Measurements from ENCODE around the gene DOK7.

DOK7 gene

DNA sequence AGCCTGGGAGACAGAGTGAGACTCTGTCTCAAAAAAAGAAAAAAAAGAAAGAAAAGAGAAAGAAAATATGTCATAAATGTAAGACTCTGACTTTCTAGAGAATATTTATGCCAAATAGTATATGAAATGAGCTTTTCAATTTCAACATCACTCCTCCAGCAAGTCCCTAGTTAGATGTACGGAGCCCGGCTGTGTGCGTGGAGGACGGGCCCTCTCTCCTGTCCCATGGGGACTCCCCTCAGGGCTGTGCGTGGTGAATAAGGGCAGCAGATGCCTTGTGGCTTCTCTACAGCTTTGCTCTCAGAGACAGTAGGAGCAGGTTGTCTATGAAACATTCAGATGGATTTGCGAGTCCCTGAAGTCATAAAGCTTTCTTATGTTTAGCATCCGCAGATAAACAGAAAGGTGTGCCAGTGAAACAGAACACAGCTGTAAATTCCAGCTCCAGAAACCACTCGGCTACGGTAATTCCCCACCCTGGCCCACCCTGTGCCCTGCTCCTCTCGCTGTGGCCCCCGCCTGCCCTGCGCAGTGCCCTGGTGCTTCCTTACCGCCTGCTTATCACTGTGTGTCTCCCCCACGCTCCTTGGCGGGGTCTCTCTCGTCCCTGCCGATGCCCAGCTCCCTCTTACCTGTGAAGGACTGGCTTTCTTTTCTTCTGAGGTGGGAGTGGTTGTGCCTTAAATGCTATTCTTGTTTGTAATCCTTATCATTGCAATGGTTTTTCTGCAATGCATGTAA lies 35.2 kb upstream of the DOK7 start:
- DNase-seq = no peak

DNA sequence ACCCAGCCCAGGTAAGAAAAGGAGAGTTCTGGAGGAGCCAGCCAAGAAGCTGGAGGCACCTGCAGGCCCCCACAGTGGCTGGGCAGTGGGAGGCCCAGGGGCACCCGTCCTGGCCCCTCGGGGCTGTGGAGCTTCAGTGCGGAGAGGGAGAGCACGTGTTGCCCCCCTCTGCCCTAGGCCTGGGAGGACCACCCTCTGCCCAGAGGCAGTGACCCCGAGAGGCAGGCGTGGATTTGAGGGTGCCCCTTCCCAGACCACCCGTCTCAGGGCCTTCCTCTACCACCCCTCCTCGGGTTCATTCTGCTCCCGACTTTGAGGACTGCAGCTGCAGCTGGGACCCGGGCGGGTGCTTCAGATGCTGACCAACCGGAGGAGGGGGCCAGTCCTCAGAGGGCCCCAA lies 33.5 kb upstream of the DOK7 start:
- DNase-seq = no peak

DNA sequence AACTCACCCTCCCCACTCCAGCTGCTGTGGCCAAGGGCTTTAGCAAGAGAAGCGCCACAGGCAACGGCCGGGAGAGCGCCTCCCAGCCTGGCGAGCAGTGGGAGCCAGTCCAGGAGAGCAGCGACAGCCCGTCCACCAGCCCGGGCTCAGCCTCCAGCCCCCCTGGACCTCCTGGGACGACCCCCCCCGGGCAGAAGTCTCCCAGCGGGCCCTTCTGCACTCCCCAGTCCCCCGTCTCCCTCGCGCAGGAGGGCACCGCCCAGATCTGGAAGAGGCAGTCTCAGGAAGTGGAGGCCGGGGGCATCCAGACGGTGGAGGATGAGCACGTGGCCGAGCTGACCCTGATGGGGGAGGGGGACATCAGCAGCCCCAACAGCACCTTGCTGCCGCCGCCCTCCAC lies 32.6 kb upstream of the DOK7 start:
- DNase-seq = no peak

DNA sequence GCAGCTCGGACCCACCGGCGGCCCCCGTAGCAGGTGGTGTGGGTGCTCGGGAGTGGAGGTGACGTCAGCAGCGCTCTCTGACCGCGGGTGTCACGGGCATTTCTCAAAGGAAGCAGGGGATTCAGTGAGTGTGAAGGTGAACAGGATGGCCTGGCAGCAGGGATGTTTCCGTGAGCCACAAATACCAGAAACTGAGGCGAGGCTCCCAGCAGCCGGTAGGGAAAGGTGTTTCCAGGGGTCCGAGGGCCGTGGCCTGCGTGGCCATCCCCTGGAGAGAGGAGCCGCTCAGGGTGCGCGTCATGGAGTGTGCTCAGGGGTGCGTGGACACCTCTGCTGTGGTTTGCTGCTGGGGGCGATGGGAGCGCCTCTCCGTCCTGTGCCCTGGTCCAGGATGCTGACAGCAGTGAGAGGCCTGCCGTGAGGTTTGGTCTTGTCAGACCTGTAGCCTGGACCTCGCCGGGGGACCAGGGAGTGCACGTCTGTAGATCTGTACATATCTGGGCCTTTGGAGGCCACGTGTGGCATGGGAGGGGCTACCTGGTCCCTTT lies 31.6 kb upstream of the DOK7 start:
- no peak for DNase-seq

DNA sequence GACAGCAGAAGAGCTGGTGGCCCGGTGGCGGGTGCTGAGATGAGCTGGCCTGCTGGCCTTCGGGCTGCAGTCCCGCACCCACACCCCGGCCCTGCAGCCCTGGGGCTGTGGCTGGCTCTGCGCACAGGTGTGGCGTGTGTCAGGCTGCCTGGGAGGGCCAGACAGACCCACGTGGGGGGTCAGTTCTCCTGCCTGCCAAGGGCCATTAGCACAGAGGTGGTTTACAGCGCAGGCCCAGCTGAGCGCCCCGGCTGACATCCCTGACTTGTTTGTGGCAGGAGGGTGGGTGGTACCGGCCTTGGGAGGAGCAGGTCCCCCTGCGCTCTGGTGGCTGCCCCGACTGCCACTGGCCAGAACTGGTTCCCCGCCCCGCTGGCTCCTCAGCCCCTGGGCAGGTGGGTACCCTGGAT lies 30.7 kb upstream of the DOK7 start:
- DNase-seq = no peak

DNA sequence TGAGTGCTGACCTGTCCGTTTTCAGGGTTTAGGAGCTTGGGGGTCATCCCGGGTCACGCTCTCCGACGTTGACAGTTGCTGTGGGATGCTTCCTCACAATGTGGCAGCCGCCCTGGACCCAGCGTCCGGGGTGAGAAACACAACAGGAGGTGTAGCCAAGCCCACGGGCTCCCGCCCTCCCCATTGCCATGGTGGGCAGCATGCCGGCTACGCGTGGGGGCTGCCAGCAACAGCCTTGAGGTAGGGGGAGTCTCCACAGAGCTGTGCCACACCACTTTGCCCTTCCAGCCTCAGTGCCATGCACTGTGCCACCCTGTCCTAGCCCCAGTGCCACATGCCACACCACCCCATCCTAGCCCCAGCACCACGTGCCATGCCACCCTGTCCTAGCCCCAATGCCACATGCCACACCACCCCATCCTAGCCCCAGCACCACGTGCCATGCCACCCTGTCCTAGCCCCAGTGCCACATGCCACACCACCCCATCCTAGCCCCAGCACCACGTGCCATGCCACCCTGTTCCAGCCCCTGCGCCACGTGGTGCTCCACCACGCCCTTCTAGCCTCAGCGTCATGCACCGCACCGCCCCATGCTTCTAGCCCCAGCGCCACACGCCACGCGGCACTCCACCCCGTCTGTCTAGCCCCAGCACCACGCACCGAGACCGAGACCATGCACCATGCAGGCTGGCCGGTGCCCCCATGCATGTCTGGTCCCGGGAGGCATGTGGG lies 29.8 kb upstream of the DOK7 start:
- DNase-seq = no peak

DNA sequence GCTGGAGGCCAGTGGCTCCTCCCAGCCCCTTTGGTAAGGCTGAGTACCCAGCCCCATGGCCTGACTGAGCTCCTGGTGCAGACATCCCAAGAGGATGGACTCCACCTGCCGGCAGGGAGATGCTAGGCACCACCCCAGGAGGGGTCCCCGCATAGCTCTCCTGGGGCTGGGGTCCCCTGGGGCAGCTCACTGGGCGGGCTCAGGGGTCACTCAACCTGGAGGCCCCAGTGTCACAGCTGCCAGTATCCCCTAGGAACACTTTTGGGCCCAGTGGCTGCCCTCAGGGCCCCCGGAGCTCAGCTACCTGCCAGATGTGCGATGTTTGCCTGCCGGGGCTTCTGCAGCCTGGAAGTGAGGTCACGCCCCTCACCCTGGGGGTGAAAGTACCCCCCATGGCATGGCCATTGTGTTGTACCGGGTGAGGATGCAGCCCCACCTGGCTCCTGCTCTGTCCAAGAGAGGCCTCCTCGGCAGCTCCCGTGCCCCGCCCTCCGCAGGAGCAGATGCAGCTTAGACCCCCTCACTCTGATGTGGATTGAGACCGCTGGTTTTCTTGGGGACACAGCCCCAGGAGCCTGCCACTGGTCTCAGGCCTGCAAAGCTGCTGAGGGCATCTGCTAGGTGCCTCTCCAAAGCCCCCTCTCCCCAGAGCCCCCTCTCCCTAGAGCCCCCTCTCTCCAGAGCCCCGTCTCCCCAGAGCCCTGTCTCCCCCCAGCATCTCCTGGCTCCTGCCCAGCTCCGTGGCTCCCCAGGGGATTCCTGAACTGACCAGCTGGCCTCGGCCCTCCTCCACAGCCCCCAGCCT lies 28.0 kb upstream of the DOK7 start:
- no peak for DNase-seq

DNA sequence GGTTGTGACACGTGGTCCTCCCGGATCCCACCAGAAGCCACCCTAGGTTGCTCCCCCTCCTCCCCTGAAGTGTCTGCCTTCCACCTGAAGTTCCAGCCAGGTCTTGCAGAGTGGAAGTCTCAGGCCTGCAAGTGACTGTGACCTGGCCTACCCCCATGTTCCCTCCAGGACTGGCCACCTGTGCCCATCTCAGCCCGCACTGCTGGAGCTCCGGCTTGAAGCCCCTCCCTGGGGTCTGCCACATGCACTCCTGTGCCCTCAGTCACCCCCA lies 27.5 kb upstream of the DOK7 start:
- DNase-seq = no peak

DNA sequence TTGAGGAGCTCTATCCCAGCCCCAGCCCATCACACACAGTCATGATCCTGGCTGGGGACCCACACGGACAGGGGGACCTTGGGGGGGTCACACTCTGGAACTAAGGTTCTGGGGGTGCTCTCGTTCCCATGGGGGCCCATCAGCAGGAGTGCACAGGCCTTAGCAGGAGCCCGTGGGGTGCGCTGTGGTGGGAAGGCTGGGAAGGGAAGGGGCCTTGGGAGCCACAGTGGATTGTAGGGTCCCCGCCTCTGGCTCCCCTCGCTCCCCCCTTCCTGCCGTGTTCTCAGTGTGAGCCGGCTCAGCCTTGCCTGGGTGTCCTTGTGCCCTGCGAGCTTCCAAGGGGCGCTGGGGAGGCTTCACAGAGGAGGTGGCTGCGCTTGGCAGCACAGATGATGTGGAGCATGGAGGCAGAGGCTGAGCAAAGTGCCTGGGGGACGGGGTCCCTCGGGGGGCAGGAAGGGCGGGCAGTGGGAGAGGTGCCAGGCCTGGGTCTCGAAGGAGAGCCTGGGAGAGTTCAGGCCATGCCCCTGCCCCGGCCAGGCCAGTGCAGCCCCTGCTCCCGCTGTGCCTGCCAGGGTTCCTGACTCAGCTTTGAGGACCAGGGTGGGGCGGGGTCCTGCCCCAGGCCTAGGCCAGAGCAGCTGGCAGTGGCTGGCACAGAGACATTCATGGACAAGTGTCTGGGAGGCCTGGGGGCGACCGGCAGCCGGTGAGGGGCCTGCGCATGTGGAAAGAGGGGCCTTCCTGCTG lies 26.9 kb upstream of the DOK7 start:
- DNase-seq = no peak

DNA sequence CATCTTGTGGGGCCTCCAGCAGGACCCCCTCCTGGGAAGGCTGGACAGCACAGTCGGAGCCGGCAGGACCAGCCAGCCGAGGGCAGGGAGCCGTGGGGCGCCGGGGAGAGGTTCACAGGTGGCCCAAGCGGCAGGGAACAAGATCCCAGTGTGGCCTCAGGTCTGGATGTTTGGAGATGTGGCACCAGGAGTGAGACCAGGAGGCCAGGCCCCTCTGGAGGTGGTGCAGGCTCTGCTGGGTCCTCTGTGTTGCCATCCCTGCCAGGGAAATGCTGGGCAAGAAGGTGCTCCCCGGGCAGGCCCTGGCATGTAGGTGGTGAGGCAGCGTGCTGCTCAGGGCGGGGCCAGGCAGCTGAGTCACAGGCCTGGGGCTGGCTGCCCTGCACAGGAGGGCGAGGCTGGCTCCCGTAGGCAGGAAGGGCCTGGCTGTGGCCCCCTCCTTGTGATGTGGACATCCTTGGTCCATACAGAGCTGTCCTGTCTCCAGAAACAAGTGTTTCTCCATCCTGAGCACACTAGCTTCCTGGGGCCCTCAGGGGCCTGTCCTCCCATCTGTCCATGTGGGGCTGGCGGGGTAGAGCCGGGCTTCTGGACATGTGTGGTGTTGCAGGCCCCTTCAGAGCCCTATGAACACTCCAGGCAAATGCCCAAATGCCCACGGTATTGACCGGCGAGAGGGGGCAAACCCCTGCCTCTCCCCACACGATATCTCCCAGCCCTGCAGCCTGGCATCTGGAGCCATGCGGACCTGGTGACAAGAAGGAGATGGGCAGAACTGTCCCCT lies 26.1 kb upstream of the DOK7 start:
- DNase-seq = no peak

DNA sequence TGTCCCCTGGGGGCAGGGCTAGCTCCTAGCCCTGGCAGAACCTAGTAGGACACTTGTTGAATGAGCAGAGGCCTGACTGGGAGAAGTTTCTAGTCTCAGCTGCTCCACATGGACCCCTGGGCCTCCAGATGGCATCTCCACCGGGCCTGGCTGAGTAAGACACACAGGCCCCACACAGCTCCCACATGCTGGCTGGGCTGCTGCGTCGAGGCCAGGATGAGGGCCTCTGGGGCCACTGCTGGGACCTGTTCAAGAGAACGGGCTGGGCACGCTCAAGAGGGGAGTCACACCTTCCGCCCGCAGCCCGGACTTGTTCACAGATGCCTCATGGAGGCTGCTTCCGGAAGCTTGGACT lies 25.5 kb upstream of the DOK7 start:
- DNase-seq = no peak

DNA sequence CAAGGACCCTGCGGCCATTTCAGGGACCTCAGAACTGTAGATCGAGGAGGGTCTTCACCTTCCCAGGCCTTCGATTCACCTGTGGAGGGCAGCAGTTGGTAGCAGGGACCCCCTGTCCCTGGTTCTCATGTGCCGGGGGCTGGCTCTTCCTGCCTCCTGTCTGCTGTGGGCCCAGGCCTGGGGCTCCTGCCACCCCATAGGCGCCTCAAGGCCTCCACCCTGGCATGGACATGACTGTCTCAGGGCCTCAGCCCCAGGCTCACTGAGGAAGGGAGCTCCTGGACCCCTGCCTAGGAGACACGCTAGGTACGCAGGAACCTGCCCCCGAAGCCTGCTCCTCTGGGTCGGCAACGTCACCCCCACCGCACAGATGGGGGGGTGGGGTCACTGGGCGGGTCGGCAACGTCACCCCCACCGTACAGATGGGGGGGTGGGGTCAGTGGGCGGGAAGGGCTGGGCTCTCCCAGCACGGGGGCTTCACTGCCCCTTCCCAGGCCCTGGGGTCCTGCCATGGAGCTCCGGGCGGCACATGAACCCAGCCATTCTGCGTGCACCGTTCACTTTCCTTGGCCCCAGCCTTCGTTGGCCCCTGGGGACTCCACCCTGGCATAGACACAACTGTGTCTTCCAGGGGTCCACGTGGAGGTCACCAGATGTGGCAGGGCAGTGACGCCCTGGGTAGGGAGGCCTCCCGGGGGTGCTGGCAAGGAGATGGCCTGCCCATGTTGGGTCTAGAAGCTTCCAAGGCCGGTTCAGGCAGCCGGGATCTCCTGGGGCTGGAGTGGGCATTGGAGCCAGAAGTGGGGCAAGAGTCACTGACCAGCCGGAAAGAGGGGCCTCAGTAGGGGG lies 24.9 kb upstream of the DOK7 start:
- DNase-seq = no peak

DNA sequence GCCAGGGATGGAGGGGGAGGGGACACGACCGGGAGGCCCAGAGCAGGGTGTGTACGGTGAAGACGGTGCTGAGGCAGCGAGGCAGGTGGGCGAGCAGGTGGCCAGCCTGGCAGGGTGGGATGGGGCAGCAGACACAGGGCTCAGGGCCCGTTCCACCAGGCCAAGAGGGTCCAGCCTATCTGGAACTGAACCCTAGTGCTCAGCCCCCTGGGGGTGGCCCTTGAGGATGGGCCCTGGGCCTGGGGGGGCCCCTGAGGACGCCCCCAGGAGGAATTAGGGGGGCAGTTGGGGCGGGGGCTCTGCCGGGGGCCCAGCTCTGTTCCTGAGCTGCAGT lies 24.3 kb upstream of the DOK7 start:
- no peak for DNase-seq

DNA sequence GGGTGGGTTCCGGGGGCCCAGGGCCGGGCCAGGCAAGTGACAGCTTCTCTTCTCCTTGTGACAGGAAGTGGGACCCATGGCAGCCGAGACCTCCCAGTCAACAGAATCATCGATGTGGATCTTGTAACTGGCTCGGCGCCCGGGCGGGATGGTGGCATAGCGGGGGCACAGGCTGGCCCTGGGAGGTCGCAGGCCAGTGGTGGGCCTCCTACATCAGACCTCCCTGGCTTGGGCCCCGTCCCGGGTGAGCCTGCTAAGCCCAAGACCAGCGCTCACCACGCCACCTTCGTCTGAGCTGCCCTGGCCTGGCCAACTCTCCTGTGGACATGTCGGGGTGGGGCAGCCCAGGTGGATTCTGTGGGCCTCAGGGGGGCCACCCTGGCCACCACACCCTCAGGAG lies 23.7 kb upstream of the DOK7 start:
- no peak for DNase-seq

DNA sequence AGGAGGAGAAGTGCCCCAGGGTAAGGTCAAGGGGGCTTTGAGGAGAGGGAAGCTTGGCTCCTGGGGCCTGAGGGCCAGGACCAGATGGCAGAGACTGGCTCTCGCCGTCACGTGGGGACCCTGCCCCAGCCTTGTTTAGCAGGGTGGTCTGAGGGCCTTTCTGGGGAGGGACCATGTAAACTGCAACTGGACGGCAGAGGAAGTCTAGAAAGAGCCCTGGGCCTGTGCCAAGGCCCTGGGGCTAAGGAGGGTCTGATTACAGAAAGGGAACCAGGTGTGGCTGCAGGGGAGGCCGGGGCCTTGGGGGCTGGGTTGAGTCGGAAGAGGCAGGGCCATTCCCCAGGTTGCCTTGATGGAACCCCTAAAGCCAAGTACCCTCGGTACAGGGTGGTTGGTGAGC lies 23.1 kb upstream of the DOK7 start:
- no peak for DNase-seq

DNA sequence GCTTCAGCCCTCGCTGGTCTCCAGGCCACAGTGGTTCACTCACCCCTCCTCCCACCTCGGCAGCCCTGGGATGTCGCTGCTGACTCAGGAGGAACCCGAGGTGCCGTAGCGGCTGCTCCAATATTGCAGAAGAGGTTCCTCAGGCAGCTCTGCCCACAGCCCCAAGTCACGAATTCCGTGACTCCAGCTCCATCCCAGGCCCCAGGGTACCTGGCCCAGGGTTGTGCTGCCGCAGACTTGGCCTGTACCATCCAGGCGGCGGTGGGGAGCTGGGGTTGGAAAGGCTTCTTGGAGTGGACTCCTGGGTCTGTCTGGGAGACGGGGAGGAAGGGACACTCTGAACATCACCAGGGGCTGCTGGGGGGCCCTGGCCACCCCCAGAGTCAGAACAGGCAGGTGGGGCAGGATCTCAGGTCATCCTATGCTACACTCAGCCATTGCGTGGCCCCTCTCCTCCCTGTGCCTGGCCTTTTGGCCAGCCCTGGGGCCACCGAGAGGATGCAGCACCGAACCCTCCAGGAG lies 22.1 kb upstream of the DOK7 start:
- DNase-seq = no peak

DNA sequence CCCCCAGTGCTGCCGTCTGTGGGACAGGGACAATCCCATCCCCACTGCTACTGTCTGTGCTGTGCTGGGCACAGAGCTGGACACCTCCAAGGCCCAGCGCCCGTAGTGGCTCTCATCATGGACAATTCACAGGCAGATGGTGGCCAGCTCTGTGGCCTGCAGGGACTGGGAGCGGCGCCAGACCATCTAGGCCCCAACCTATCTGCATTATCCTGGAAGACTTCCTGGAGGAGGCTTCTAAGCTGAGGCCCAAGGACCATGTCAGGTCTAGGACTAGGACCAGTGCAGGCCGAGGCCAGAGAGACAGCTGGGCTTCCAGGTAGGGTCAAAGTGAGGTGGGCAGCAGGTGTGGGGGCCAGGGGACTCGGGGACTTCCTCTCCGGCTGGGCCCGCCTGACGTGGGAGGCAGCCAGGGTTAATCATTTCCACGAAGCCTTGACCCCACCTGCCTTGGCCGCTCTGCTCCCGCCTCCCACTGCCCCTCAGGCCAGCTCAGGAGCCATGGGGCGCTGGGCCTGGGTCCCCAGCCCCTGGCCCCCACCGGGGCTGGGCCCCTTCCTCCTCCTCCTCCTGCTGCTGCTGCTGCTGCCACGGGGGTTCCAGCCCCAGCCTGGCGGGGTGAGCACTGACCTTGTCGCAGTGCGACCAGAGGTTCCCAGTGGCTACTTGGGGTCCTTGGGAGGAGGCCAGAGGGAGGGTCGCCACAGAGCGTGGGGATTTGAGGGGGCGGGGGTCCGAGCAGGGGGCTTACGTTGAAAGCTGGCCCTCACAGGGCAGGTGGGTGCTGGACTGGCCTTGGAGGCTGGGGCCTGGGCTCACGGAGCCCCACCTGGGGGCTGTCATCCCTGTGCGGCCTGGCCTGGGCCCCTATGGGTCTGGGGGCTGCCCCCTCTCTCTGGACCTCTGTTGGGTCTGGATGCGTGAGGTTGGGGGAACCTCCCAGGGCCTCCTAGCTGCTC lies 21.3 kb upstream of the DOK7 start, which contains the start of gene HGFAC:
TSS of gene HGFAC (plus strand) at position 468 of the 959 bp plus-strand sequence. CDS start at position 502, 34 bp downstream.
- DNase-seq = no peak

DNA sequence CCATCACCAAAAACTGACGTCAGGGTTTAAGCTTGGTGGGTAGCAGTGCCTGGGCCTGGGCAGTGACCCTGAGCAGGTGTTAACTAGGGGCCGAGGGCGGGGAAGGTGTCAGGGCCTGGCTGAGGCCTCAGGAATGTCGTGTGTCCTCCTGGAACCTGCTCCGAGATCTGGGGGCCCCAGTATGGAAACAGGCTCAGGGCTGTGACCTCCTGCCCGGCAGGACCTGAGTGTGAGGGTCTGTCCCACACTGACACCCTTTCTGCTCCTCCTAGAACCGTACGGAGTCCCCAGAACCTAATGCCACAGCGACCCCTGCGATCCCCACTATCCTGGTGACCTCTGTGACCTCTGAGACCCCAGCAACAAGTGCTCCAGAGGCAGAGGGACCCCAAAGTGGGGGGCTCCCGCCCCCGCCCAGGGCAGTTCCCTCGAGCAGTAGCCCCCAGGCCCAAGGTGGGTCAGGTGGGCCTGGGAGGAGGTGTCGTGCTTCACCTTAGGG lies 20.6 kb upstream of the DOK7 start:
- no peak for DNase-seq

DNA sequence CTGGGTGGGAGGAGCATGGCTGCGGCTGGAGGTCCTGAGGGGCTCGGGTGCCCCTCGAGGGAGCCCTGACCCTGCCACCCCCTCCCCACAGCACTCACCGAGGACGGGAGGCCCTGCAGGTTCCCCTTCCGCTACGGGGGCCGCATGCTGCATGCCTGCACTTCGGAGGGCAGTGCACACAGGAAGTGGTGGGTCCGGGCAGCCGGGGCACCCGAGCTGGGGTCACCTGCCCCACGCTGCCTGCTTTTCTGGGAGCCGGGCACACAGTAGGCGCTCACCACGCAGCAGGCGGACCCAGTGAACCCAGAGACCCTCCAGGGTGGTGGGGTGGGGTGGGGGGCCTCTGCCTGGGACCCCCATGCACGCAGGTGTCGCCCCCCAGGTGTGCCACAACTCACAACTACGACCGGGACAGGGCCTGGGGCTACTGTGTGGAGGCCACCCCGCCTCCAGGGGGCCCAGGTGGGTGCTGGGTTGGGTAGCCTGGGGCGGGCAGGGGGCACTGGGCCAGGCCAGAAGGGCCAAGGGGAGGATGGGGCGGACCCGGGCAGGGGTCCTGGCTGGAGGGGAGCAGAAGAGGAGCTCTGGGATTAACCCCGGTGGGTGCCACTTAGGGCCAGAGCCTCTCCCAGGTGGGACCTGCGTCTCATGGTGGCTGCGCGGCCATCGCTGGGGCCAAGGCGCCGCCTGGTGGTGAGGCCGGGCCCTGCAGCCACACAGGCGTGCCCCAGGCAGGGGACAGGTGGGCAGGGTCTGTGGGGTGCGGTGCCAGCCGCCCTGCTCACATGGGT lies 20.0 kb upstream of the DOK7 start:
- DNase-seq = peak; percentile 67

All from activated CD8-positive, alpha-beta memory T cell treated with anti-CD3 and anti-CD28 coated beads, Interleukin-2, amount 50 U/mL, for 4 hours (primary cell).